AG04449 (cell line): Measurements from ENCODE around the gene METTL5.

Source experiments
- CTCF ChIA-PET: fragments of 350-600 bp; formaldehyde crosslinking; extraction: SDS; loops from one replicate; lab custom pipeline; 2021; ENCODE audit warnings: antibody characterized with exemption; lab: Yijun Ruan, JAX
- POLR2A ChIA-PET: fragments of 400-600, 350-600 bp; formaldehyde crosslinking; extraction: SDS; loops from one replicate; lab custom pipeline; 2020; ENCODE audit warnings: antibody characterized with exemption, inconsistent platforms; lab: Yijun Ruan, JAX
- DNase-seq: peaks from one replicate; pipeline ENCODE4 v3.0.0-alpha.2; 2010; ENCODE audit warnings: low read depth, low spot score
- H3K4me3 ChIP-seq: 2 replicates; pipeline ENCODE4 v1.5.1; 2011; ENCODE audit warnings: low read depth, mild to moderate bottlenecking, control low read depth, low read length
- TF ChIP-seq, protein P1 (sequence below): IDR thresholded peaks from one replicate; pipeline ENCODE4 v1.5.1; 2011; ENCODE audit warnings: mild to moderate bottlenecking, moderate library complexity, low read length, control low read depth, inconsistent platforms; ENCODE audit not compliant: insufficient read depth; ENCODE audit errors: missing control alignments

Gene METTL5

DNA sequence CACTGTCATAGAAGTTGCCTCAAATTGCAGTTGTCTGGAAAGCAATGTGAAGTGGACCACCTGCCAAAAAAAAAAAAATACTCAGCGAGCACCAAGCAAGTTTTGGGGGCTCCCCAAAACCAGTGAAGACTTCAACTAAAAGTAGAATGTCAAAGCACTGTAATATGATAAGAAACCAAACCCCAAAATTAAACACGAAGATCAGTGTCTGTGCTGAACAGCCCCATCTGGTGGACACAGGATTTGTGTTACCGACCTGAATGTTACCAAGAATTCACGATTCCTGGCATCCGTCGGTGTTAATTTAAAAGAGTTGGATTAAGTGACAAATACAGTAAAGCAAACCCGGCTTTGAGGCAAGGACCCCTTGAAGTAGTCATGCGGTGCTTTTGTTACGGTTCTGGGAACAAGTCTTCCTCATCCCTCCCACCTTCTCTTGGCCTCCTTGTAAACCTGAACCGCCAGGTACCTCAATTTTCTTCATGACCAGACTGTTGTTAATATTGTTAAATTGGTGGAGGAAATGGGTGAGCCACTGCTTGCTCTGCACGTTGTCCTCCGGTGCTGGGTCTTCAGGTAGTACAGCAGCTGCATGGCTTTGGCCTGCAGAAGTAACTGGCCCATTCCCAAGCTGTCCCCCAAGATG, 57.3 kb downstream of the METTL5 start:
- DNase-seq: no peak

GRCh38 chr2:169765523-169765922, 59.2 kb downstream of the METTL5 start:
- ChIA-PET POLR2A (no interaction called here), CTCF (no interaction called here)
- H3K4me3 ChIP-seq: no peak overlapping the region
- TF ChIP-seq, protein P1, sequence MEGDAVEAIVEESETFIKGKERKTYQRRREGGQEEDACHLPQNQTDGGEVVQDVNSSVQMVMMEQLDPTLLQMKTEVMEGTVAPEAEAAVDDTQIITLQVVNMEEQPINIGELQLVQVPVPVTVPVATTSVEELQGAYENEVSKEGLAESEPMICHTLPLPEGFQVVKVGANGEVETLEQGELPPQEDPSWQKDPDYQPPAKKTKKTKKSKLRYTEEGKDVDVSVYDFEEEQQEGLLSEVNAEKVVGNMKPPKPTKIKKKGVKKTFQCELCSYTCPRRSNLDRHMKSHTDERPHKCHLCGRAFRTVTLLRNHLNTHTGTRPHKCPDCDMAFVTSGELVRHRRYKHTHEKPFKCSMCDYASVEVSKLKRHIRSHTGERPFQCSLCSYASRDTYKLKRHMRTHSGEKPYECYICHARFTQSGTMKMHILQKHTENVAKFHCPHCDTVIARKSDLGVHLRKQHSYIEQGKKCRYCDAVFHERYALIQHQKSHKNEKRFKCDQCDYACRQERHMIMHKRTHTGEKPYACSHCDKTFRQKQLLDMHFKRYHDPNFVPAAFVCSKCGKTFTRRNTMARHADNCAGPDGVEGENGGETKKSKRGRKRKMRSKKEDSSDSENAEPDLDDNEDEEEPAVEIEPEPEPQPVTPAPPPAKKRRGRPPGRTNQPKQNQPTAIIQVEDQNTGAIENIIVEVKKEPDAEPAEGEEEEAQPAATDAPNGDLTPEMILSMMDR: no peak
- peak; percentile 24 for DNase-seq

More for the DNA sequence above, 57.3 kb downstream of the METTL5 start:
- POLR2A ChIA-PET: no interaction called here
- no peak overlapping the region for H3K4me3 ChIP-seq
- TF ChIP-seq, protein P1: peak; percentile 72
- CTCF ChIA-PET: interaction anchor here (1.2 kb wide), 1 partner anchor 69 kb away, joined by 4 read pairs; no protein-coding TSS in a partner anchor

GRCh38 chr2:169761970-169762292, 62.8 kb downstream of the METTL5 start:
- ChIA-PET POLR2A (no interaction called here), CTCF (no interaction called here)
- no peak overlapping the region for H3K4me3 ChIP-seq
- TF ChIP-seq, protein P1: no peak
- DNase-seq: no peak
